Caco-2 (cell line): ENCODE data around the gene LOXL3. TPM values are rescaled to one million over a fixed set of nuclear protein-coding genes. Genes with fewer than 3 reads are reported as not detected.
A peak's percentile ranks its signal among the peaks of the same experiment; 100 is the strongest.

Experiments used
- BruUV-seq: library from RNA; stranded (reverse); fragments of 400-500 nt; replicated peaks from 2 replicates; lab custom pipeline; 2021; lab: Mats Ljungman, UMichigan
- CTCF ChIA-PET: fragments of 300-600 bp; sonication (Branson Sonifier 250); formaldehyde crosslinking; loops from one replicate; lab custom pipeline; 2022; ENCODE audit warnings: antibody characterized with exemption; lab: Charles Lee
- POLR2A ChIA-PET: fragments of 300-600 bp; sonication (Branson Sonifier 250); formaldehyde crosslinking; loops from one replicate; lab custom pipeline; 2022; ENCODE audit warnings: antibody characterized with exemption; lab: Charles Lee
- DNase-seq, 2 experiments: peaks; one replicate each; pipeline versions ENCODE4 v3.0.0 to v3.0.0-alpha.2; 2020 to 2022
- H3K27me3 ChIP-seq: replicated peaks from 2 replicates; pipeline ENCODE4 v1.6.0; 2011; ENCODE audit warnings: low read length; ENCODE audit not compliant: control insufficient read depth, insufficient read depth
- H3K36me3 ChIP-seq: 2 replicates; pipeline ENCODE4 v1.5.1; 2011; ENCODE audit warnings: low read length; ENCODE audit not compliant: control insufficient read depth, insufficient read depth
- H3K4me1 ChIP-seq: fragments of 250-450 bp; sonication (Bioruptor Pico); 2 replicates; pipeline ENCODE4 v1.5.1; 2020; ENCODE audit warnings: mild to moderate bottlenecking
- H3K4me3 ChIP-seq: 2 replicates; pipeline ENCODE4 v1.5.1; 2011; ENCODE audit warnings: low read depth, mild to moderate bottlenecking, control low read depth, low read length
- H3K9me3 ChIP-seq: fragments of 250-450 bp; sonication (Bioruptor Pico); 2 replicates; pipeline ENCODE4 v1.5.1; 2020; ENCODE audit warnings: mild to moderate bottlenecking, moderate library complexity
- H3K27ac Mint-ChIP-seq: one replicate; pipeline ENCODE4 v1.8.0; 2022; ENCODE audit warnings: mixed read lengths; ENCODE audit not compliant: unreplicated experiment
- H3K27me3 Mint-ChIP-seq: one replicate; pipeline ENCODE4 v1.8.0; 2022; ENCODE audit warnings: mixed read lengths; ENCODE audit not compliant: insufficient read depth, unreplicated experiment
- H3K36me3 Mint-ChIP-seq: one replicate; pipeline ENCODE4 v1.8.0; 2022; ENCODE audit warnings: mild to moderate bottlenecking, mixed read lengths; ENCODE audit not compliant: insufficient read depth, unreplicated experiment
- H3K4me1 Mint-ChIP-seq: one replicate; pipeline ENCODE4 v1.8.0; 2022; ENCODE audit warnings: low read depth, mixed read lengths; ENCODE audit not compliant: unreplicated experiment
- H3K4me3 Mint-ChIP-seq: one replicate; pipeline ENCODE4 v1.8.0; 2022; ENCODE audit warnings: mild to moderate bottlenecking, moderate library complexity, mixed read lengths; ENCODE audit not compliant: unreplicated experiment
- H3K9me3 Mint-ChIP-seq: one replicate; pipeline ENCODE4 v1.8.0; 2022; ENCODE audit warnings: mixed read lengths; ENCODE audit not compliant: unreplicated experiment
- intact Hi-C: fragments of 100-400 bp; cut with micrococcal nuclease; formaldehyde crosslinking; loops from one replicate; pipeline ENCODE4 v1.10.0; 2022; ENCODE audit not compliant: unreplicated experiment
- total RNA-seq: library from RNA; stranded (reverse); gene quantifications from 2 replicates; pipeline ENCODE4 v1.2.3, GENCODE V29; 2022
- TF ChIP-seq, protein P1 (sequence below), 2 experiments: fragments of 200-600 bp in 1 of 2; IDR thresholded peaks; 1 replicate in 1 of 2; 2 replicates in 1 of 2; pipeline versions ENCODE4 v1.5.1 to v1.8.0; 2011 to 2022; ENCODE audit warnings: antibody characterized with exemption in 1 of 2, control low read depth in 1 of 2, inconsistent platforms in 1 of 2, low read depth in 1 of 2, low read length in 1 of 2, mild to moderate bottlenecking in 1 of 2, moderate library complexity in 1 of 2; ENCODE audit not compliant: insufficient read depth in 1 of 2, severe bottlenecking in 1 of 2, unreplicated experiment in 1 of 2

The LOXL3 gene
- total RNA-seq, 1 experiment from 2014 or later: 13.8 TPM

DNA sequence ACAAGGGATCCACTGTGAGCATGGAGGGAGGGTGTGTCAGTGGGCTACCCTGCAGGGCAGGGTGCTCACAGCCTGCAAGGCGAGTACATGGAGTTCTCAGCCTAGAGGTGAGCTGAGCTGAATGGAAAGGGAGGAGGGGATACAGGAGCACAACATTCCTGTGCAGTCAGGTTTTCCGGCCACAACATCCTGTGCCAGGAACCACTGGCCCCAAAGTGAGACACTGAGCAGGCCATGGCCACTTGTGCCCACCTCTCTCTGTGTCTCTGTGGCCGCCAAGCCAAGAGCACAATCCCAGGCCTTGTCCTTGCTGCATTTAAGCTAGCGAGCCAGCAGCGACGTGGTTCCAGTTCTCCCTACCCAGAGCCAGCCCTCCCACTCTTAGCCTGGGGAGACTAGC is 6.8 kb upstream of the LOXL3 start:
- POLR2A ChIA-PET: no interaction called here
- Histone ChIP-seq H3K4me1 (peaks cover 16% of the 10 kb centered on the region), H3K27me3 (no peaks in the 10 kb centered on the region; the same call in 1 of the 2 replicates), H3K36me3 (no peaks in the 10 kb centered on the region; the same call in 1 of the 2 replicates), H3K9me3 (no peaks in the 10 kb centered on the region), H3K4me3 (no peak overlapping the region)
- no peak overlapping the region for H3K4me3 Mint-ChIP-seq
- CTCF ChIA-PET: no interaction called here
- DNase-seq: no peak
- BruUV-seq: no TSS peak
- H3K36me3 Mint-ChIP-seq: no peaks in the 10 kb centered on the region
- H3K27me3 Mint-ChIP-seq: peaks cover 10% of the 10 kb centered on the region
- H3K9me3 Mint-ChIP-seq: no peaks in the 10 kb centered on the region
- TF ChIP-seq, protein P1, sequence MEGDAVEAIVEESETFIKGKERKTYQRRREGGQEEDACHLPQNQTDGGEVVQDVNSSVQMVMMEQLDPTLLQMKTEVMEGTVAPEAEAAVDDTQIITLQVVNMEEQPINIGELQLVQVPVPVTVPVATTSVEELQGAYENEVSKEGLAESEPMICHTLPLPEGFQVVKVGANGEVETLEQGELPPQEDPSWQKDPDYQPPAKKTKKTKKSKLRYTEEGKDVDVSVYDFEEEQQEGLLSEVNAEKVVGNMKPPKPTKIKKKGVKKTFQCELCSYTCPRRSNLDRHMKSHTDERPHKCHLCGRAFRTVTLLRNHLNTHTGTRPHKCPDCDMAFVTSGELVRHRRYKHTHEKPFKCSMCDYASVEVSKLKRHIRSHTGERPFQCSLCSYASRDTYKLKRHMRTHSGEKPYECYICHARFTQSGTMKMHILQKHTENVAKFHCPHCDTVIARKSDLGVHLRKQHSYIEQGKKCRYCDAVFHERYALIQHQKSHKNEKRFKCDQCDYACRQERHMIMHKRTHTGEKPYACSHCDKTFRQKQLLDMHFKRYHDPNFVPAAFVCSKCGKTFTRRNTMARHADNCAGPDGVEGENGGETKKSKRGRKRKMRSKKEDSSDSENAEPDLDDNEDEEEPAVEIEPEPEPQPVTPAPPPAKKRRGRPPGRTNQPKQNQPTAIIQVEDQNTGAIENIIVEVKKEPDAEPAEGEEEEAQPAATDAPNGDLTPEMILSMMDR (IDR thresholded peaks at IDR 0.05; ENCODE audit: insufficient read depth in 1 of 2, low read depth in 1 of 2, low read length in 1 of 2, severe bottlenecking in 1 of 2, unreplicated experiment in 1 of 2): no peak
- H3K4me1 Mint-ChIP-seq: peaks cover 15% of the 10 kb centered on the region
- intact Hi-C loops: no loop called here
- H3K27ac Mint-ChIP-seq: no peak overlapping the region

DNA sequence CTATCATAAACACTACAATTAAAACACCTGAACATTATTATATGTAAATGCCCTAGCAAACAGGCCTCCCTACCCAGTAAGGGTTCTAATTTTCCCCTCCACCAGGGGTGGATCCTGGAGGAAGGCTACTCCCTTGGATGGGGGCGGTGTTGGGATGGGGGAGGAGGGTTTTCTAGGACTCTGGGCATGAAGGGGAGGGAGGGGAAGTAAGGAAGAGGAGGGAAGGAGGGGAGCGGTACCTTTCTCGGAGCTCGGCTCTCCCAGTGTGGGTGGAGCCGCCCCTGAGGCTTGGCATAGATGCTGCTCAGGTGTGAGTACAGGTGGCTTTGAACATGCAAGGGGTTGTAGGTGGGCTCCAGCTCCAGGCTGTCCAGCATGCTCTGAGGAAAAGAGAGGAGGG is 6.2 kb upstream of the LOXL3 start:
- ChIA-PET POLR2A (no interaction called here), CTCF (interaction anchor here (0.6 kb wide), 1 partner anchor 34 kb away, joined by 3 read pairs; no protein-coding TSS in a partner anchor)
- Mint-ChIP-seq H3K36me3 (no peaks in the 10 kb centered on the region), H3K27ac (no peak overlapping the region), H3K4me1 (peaks cover 15% of the 10 kb centered on the region), H3K4me3 (no peak overlapping the region), H3K27me3 (peaks cover 10% of the 10 kb centered on the region), H3K9me3 (no peaks in the 10 kb centered on the region)
- BruUV-seq: no TSS peak
- Histone ChIP-seq H3K4me1 (peaks cover 16% of the 10 kb centered on the region), H3K36me3 (no peaks in the 10 kb centered on the region; the same call in 1 of the 2 replicates), H3K27me3 (no peaks in the 10 kb centered on the region; the same call in 1 of the 2 replicates), H3K9me3 (no peaks in the 10 kb centered on the region), H3K4me3 (no peak overlapping the region)
- TF ChIP-seq, protein P1 (IDR thresholded peaks at IDR 0.05; ENCODE audit: insufficient read depth in 1 of 2, low read depth in 1 of 2, low read length in 1 of 2, severe bottlenecking in 1 of 2, unreplicated experiment in 1 of 2): no peak
- no peak for DNase-seq
- intact Hi-C loops: no loop called here

DNA sequence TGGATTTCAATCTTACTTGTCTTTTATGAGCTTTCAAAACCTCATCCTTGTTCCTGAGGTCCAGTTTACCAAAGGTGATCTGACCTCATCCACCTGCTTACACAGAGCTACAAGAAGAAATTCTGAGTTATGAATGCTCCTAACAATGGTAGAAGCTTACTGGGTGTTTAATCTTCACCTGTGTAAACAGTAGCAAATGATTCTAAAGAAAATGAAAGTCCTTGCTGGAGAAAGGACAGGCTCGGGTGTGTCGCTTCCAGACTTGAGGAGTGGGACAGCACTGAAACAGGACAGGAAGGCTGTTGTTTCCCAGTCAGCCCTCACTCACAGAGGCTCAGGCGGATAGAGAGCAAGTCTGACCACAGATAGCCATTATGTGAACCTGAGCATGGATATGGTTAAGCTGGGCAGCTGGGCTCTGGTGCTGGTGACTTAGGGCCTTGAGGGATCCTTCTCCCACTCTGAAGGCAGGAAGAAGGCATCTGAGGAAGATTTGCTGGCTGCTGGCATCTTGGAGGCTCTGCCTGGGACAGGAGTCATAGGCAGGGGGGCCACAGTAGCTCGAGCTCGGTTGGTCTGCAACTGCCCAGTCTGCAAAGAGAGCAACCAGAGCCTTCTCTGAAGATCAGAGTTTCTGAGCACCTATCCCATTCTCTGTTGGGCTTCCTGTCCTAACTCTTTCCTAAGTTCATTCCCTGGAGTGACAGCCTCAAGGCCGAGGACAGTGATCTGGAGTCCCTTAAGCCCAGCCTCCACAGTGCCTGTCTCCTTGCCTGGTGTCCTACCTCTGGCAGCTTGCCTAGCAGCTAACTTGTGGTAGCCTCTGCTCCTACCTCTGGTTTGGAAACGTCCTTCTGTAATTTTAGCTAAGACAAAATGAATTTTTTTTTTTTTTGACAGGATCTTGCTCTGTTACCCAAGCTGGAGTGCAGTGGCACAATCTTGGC is 4.8 kb upstream of the LOXL3 start:
- peaks cover 10% of the 10 kb centered on the region for H3K27me3 Mint-ChIP-seq
- H3K4me1 Mint-ChIP-seq: peaks cover 15% of the 10 kb centered on the region
- H3K36me3 Mint-ChIP-seq: no peaks in the 10 kb centered on the region
- no TSS peak for BruUV-seq
- H3K27me3 ChIP-seq: no peaks in the 10 kb centered on the region; the same call in 1 of the 2 replicates
- H3K9me3 Mint-ChIP-seq: no peaks in the 10 kb centered on the region
- intact Hi-C loops: no loop called here
- no peaks in the 10 kb centered on the region; the same call in 1 of the 2 replicates for H3K36me3 ChIP-seq
- peak in 1 of 2 experiments; percentile 47 for DNase-seq
- peaks cover 17% of the 10 kb centered on the region for H3K4me1 ChIP-seq
- ChIA-PET POLR2A (no interaction called here), CTCF (interaction anchor here (1.3 to 1.4 kb wide), 2 partner anchors 30 to 97 kb away, joined by 3 to 7 read pairs; no protein-coding TSS in a partner anchor)
- no peaks in the 10 kb centered on the region for H3K9me3 ChIP-seq
- H3K27ac Mint-ChIP-seq: peak overlapping the region; percentile 13
- H3K4me3 Mint-ChIP-seq: no peak overlapping the region
- no peak overlapping the region for H3K4me3 ChIP-seq
- TF ChIP-seq, protein P1 (IDR thresholded peaks at IDR 0.05; ENCODE audit: insufficient read depth in 1 of 2, low read depth in 1 of 2, low read length in 1 of 2, severe bottlenecking in 1 of 2, unreplicated experiment in 1 of 2): no peak
